Amniotic epithelial cell (primary cell): ENCODE results near the gene RPL10A.

ENCODE experiments used
- DNase-seq: peaks from one replicate; pipeline ENCODE4 v3.0.0-alpha.2; 2010; ENCODE audit warnings: low read depth

Gene RPL10A

GRCh38 chr6:35476004-35476403 lies 7.8 kb downstream of the RPL10A start:
- no peak for DNase-seq

GRCh38 chr6:35477028-35477427 lies 8.8 kb downstream of the RPL10A start:
- DNase-seq = no peak

- no peak for DNase-seq
Measured at GRCh38 chr6:35477551-35478179, 9.5 kb downstream of the RPL10A start.

- no peak for DNase-seq
Measured at GRCh38 chr6:35478259-35478658, 10.1 kb downstream of the RPL10A start.

- no peak for DNase-seq
Measured at GRCh38 chr6:35480176-35480575, 12.0 kb downstream of the RPL10A start.

- DNase-seq = no peak
Measured at GRCh38 chr6:35481226-35481625, 13.0 kb downstream of the RPL10A start.

GRCh38 chr6:35483062-35483461 lies 14.9 kb downstream of the RPL10A start:
- DNase-seq = no peak

- DNase-seq = no peak
Measured at GRCh38 chr6:35483490-35483889, 15.3 kb downstream of the RPL10A start.

- no peak for DNase-seq
Measured at GRCh38 chr6:35483893-35484645, 15.9 kb downstream of the RPL10A start.

- no peak for DNase-seq
Measured at GRCh38 chr6:35484921-35485392, 16.8 kb downstream of the RPL10A start.

GRCh38 chr6:35485402-35485877 lies 17.2 kb downstream of the RPL10A start:
- DNase-seq = peak; percentile 57

- DNase-seq = peak; percentile 93
Measured at GRCh38 chr6:35486005-35486925, 18.1 kb downstream of the RPL10A start.

GRCh38 chr6:35487658-35488516 lies 19.7 kb downstream of the RPL10A start:
- DNase-seq = peak; percentile 81

GRCh38 chr6:35488517-35488862 lies 20.3 kb downstream of the RPL10A start:
- DNase-seq = no peak

GRCh38 chr6:35489066-35489465 lies 20.9 kb downstream of the RPL10A start:
- DNase-seq = no peak

- peak; percentile 29 for DNase-seq
Measured at GRCh38 chr6:35489995-35490791, 22.0 kb downstream of the RPL10A start.

- DNase-seq = no peak
Measured at GRCh38 chr6:35490821-35491557, 22.8 kb downstream of the RPL10A start.

GRCh38 chr6:35491558-35492257 lies 23.5 kb downstream of the RPL10A start:
- DNase-seq = no peak

GRCh38 chr6:35492258-35492973 lies 24.2 kb downstream of the RPL10A start:
- DNase-seq = no peak
